HG02870 (cell line): ENCODE results near the gene DGKZ.

Source experiments
- ATAC-seq: cut with Tn5 transposase; IDR thresholded peaks from one replicate; pipeline ENCODE4 v1.9.1; 2021; ENCODE audit warnings: mild to moderate bottlenecking, moderate library complexity; ENCODE audit not compliant: unreplicated experiment

The DGKZ gene

DNA sequence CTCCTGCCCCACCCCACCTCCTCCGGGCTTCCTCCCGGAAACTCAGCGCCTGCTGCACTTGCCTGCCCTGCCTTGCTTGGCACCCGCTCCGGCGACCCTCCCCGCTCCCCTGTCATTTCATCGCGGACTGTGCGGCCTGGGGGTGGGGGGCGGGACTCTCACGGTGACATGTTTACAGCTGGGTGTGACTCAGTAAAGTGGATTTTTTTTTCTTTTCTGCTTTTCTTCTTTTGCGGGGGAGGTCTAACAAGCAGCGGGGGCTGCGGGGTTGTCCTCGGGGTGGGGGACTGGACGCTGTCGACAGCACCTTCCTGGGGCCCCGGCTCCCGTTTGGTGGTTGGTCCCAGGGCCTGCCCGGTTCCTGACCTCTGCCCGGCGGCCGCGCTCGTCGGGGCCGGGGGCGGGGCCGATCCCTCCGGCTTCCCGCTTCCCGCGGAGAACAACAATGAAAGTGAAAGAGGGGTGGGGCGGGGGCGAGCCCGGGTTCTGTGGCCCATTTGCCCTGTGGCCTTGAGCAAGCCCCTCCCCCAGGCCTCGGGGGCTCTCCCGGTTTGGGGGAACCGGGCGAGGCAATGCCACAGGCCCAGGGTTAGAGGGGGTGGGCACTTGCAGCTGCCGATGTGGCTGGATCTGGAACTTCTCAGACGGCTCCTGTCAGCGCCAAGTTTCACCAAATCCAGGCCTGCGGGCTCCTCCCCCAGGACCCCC, 33.2 kb downstream of the DGKZ start:
- no peak for ATAC-seq

DNA sequence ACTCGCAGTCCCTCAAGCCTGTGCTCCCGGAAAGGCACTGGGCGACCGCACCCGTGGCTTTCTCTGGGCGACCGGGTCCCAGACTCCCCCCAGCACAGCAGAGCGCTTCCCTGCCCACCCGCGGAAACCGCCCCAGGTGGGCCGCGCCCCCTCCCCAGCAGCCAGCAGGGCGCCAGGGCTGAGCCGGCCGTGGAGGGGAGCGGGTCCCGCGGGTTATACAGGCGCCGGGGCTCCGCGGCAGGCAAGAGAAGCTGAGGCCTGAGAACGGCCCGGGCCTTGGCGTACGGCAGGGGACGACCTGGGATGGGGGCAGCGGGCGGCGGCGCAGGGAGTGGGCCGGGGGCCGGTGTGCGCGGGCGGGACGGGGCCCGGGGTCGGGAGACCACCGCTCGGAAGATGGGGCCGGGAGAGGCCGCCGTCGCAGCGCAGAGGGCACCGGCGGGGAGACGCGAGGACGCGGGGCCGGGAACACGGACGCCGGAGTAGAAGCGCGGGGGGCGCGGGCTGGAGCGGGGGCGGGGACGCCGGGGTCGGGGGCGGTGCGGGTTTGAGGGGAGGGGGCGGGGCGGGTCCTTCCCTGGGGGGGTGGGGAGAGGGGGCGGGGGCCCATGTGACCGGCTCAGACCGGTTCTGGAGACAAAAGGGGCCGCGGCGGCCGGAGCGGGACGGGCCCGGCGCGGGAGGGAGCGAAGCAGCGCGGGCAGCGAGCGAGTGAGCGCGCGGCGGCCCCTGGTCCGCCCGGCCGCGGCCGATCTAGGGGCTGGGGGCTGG, 34.0 kb downstream of the DGKZ start, which contains the start of gene MDK:
Gene MDK (plus strand): TSS at position 622 of the 771 bp plus-strand sequence. CDS start 389 bp downstream, outside the sequence.
- ATAC-seq: no peak

DNA sequence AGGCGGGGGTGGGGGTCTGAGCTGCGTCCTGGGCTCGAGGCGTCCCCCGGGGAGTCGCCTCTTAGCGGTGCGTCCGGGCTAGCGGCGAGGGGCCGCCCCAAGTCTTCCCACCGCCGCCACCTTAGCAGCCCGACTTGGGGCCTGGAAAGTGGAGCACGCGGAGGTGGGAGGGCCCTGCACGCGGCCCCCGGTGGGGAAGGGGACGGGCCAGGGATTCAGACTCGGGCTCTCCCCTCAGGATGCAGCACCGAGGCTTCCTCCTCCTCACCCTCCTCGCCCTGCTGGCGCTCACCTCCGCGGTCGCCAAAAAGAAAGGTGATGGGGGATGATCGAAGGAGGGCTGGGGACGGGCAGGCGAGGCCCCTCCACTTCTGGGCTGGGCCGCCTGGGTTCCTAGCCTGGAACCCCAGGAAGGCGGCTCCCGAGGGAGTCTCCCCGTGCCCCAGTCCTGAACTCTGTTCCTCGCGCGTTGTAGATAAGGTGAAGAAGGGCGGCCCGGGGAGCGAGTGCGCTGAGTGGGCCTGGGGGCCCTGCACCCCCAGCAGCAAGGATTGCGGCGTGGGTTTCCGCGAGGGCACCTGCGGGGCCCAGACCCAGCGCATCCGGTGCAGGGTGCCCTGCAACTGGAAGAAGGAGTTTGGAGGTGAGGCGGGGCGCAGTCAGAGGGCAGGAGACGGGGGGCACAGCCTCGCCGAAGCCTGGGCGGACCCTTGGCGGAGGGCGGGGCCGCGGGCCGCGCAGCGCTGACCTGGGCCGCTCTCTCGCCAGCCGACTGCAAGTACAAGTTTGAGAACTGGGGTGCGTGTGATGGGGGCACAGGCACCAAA, 34.8 kb downstream of the DGKZ start:
- ATAC-seq: no peak

DNA sequence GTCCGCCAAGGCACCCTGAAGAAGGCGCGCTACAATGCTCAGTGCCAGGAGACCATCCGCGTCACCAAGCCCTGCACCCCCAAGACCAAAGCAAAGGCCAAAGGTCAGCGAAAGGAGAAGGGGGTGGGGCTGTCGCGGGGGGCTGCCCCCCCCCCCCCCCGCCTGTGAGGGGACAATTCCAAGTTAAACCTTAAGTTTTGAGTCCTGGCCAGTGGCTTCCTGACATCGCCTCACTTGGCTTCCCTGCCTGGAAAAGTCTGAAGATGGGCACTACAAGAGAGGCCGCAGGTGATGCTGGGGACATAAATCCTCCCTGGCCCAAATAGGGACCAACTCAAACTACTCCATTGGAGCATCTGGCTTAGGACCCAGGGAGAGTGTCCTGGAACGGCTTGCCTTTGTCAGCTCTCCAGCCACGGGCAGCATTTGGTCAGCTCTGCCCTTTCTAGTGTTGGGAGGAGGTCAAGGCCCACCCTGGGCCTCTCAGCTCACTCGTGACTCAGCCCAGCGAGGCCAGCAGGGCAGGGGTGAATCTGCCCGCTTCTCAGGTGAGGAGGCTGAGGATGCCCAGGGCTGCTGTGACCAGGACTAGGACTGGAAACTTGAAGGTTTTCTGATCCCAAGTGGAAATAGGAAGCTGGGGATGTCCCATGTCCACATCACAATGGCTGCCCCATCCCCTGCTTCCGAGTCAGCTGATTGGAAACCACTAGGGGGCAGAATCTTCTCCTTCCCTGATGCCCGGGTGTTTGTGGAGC, 35.6 kb downstream of the DGKZ start:
- ATAC-seq: no peak

DNA sequence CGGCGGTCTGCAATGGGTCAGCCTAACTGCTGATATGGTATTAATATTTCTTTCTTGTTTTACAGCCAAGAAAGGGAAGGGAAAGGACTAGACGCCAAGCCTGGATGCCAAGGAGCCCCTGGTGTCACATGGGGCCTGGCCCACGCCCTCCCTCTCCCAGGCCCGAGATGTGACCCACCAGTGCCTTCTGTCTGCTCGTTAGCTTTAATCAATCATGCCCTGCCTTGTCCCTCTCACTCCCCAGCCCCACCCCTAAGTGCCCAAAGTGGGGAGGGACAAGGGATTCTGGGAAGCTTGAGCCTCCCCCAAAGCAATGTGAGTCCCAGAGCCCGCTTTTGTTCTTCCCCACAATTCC, 36.1 kb downstream of the DGKZ start:
- ATAC-seq: no peak

DNA sequence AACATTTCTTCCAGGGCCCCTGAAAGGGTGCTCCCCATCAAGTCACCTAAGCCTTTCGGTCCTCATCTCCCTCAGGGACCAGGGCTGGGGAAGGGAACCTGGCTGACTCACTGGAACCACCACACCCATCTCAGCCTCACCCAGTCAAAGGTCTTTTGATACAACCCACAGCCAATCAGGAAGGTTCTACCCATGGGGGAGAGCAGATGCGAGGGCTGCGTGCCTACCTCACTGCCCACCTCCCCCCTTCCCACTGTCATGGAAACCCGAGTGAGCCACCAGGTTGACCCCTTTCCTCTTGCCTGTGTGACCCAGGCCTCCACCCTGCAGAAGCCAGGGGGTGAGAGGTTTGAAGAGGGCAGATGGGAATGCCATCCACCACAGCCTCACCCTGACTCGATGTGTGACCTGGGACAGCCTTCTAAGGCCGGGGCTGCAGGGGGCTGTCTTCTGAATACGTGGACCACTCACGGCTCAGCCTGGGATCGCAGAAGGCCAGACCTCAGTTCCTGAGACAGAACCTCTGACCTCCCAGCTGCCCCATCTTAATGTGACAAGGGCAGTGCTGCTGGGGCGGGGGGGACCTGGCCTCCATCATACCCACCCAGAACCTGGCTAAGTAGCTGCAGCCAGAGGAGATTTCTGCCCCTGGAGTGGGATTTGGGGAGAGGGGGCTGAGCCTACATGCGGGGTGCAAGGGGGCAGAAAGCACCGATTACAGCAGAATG, 36.9 kb downstream of the DGKZ start:
- no peak for ATAC-seq

DNA sequence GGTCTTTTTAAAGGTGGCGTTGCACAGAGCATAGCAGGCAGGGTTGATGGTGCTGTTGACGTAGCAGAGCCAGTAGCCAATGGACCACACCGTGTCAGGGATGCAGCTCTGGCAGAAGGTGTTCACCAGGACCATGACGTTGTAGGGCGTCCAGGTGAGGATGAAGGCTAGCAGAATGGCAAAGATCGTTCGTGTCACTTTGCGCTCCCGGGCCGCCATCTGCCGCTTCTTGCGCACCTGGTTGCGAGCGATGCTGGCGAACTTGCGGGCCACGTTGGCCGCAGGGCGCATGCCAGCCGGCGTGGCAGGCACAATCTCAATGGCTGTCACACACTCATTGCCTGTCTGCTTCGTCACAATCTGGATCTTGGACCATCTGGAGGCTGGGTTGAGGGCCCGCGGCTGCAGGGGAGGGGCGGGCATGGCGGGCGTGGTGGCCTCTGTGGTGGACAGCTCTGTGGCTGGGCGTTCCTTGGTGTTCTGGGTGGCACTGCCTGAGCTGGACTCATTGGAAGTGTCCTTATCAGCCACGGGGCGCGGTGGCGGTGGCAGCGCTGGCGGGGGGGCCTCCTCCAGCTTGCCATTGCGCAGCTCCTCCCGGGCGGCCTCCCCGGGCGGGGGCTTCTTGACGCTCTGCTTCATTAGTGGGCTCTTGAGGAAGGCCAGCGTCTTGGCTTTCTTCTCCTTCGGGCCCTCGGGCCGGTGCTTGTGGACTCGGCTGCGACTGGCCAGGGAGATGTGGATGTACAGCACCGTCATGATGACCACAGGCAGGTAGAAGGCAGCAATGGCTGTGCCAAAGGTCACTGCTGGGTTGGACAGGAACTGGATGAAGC, 38.1 kb downstream of the DGKZ start:
- no peak for ATAC-seq

DNA sequence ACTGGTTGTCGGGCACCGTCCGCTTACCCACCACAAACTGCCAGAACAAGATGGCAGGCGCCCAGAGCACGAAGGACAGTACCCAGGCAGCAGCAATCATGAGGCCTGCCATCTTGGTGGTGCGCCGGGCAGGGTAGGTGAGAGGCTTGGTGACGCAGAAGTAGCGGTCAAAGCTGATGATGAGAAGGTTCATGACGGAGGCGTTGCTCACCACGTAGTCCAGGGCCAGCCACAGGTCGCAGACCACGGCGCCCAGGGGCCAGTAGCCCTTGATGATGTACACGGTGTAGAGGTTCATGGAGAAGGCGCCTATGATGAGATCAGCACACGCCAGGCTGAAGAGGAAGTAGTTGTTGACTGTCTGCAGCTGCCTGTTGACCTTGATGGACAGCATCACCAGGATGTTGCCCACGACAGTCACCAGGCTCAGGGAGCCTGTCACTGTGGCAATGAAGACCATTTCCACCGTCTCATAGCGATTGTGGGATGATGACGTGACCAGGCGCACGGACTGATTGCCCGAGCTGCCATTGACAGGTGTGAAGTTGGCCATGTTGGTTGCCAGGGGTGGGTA, 38.8 kb downstream of the DGKZ start:
- ATAC-seq: no peak

DNA sequence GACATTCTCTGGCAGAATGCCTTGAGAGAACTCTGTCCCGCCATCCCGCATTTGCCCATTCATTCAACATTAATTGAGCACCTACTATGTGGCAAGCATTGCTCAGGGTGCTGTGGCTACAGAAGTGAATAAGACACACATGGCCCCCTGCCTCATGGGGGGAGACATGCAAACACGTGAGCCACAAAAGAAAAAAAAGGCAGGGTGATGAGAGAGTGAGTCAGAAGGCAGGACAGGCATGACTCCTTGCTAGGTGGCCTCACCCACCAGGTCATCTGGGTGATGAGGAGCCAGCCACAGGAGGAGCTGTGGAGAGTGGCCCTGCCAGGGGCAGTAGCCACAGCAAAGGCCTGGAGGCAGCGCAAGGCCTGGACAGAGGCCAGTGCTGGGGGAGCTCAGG, 39.4 kb downstream of the DGKZ start:
- no peak for ATAC-seq

DNA sequence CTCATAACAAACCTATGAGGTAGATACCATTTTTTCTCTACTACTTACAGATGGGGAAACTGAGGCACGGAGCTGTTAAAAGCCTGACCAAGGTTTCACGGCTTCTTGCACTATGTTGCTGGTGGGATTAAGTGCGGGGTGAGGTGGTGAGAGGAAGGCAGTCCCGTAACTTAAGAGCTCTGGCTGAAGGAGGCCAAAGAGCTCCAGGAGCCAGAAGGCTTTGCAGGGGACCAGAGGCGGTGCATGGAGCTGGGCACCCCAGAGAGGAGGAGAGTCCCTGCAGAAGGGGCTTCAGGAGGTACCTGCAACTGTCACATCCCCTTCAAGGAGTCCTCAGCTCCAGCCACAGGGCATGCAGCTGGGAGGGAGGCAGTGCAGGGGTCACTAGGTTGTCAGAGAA, 40.2 kb downstream of the DGKZ start:
- no peak for ATAC-seq

DNA sequence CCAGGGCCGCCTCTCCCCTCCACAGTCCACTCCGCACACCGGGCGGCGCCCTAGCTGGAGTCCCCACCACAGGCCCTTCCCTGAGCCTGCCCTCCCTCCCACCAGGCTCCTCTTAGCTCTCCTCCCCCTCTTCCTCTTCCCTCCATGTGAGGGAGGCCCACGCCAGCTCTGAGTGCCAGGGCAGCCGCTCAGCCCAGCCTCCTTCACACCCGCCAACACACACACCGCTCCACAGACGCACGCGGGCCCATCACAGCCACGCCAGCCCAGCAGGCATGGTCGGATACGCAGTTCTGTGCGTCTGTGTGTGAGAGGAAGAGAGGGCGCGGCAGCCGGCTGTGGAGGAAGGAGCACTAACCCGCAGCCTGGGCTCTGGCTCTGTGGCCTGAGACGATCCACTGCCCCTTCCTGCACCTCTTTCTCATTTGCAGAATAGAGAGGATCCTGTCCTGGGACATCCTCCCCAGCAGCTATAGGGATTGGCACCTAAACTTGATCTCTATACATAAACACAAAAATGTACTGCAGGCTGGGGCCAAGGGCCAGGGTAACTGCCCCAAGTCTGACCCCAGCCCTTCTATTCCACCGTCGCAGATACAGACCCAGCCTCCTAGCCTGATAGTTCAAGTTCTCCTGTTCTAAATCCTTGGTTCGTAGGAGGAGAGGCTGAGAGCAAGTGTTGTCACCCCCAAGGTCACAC, 40.8 kb downstream of the DGKZ start:
- no peak for ATAC-seq

DNA sequence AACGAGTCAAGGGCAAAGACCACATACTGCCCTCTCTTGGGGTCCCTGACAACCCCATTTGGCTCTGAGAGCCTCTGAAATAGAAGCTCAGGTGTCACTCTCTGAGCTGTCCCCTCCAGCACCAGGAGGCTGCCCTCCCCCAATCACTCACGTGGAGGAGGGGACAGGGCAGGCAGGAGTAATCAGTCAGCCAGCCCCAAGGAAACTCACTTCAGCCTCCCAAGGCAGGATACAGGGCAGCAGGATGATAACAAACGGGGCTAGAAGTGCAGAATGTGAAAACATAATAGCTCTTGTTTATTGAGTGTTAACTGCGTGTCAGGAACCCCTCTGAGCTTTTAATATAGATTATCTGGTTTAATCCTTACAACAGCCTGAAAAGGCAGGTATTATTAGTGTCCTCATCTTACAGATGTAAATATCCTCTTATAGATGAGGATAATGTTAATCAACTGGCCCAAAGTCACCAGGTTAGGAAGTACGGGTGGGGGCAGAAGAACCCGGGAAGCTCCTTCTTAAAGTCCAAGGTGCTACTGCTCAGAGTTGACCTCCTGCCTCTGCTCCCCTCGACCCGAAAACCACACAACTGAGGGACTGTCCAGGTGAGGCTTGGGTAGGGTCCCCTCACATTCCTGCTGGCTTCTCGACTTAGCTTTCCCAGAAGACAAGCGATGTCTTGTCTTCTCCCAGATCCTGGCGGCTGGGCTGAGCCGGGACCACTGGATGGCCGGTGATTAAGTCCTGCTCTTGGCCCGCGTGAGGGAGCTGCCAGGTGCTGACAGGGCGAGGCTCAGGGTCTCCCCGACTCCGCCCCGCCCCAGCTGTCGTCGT, 41.6 kb downstream of the DGKZ start:
- ATAC-seq: no peak

DNA sequence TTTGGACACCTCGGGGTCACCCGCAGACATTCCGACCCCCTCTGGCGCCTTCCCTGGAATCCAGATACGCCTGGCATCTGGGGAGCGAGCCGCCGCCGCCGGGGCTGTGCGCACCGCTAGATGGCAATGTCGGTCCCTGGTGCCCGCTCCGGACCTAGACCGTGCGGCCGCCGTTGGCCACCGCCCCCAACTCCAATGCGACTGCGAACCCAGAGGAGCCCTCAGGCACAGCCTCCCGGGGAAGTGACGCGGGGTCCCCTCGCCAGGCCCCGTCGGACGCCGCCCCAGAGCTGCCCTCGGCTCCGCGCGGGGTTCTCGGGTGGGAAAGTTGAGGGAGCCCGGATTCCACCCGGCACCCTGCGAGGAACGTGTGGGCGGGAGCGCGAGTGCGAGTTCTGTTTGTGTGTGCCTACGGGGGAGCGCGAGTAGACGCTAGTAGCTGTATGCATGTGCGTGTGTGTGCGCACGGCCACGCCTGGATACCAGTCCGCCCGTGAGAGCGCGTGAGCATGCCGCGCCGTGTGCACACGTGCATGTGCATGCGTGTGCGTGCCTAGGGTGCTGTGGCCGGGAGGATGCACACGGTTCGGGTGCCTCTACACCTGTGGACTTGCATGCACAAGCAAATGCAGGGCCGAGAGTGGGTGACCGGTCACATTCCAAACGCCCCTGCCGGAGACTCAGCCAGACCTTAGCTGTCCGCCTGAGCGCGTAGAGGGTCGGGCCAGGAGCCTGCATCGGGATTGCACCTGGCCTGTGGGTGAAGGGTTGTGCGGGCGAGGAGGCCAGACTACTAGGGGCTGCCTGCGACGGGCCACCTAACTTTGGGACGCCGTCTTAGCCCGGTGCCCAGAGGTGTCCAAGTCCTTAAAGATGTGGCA, 42.4 kb downstream of the DGKZ start:
- peak; percentile 43 for ATAC-seq

DNA sequence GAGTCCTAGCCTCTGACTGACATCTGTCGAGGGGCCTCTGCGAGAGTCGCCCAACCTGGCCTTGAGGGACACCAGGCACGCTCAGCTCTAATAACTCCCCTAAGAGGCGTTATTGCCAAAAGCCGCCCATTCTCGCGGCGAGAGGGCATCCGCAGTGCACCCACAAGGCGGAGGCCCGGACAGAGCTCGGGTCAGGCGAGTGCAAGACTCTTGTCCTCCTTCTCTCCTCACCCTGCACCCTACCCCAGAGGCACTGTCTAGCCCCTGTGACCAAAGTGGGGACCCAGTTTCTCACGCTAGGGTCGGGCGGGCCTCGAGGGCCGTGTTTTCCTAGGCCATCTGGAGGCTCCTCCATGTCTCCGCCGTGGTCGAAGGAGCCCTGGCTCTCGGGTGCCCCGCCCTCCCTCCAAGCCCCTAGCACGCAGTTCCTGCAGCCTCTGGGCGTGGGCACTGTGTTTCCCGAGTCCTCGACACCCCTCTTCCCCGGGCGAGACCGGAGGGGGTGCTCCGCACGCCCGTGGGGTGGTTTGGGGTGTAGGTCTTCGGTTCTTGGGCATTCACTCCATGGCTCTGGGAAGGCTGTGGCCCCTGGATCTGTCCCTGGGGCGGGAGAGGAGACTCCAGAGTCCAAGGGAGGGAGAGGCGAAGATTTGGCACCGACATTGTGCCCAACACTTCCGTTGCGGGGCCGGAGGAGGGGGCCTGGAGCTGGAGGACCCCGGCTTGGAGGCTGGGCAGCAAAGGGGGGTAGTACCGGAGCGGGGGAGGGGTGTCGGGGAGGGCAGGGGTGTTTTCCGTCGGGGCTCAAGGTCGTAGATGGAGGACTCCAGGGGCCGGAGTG, 43.3 kb downstream of the DGKZ start:
- ATAC-seq: no peak

DNA sequence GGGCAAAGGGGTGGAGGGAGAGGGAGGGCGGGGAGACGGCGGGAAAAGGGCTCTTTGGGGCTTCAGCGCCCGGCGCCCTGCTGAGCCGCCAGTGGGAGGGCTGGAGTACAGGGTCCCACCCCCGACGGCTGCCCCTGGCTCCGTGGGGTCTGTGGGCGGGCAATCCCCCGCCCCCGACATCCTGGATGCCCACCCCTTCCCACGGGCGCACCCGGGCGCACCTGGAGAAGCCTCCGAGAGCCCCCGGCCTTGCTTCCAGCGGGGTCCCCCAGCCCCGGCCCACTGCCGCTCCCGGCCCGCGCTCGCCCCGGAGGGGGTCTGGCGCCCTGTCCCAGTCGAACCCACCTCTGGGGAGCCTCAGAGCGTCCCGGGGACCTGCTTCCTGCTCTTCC, 43.9 kb downstream of the DGKZ start:
- no peak for ATAC-seq
